K562 (cell line): Measurements from ENCODE around the gene CDKN2D. TPM values are rescaled to one million over a fixed set of nuclear protein-coding genes. Genes with fewer than 3 reads are reported as not detected.
"Not testable (repeated sequence)": the region's sequence is repeated elsewhere in the genome, so short reads cannot be mapped to it uniquely, and the experiment has no call there.

Experiments used
- ATAC-seq: fragments of 200-7000 bp; cut with Tn5 transposase; 3 replicates; pipeline ENCODE4 v1.9.1; 2020; ENCODE audit warnings: moderate library complexity
- BruUV-seq: library from RNA; stranded (reverse); fragments of 400-500 nt; replicated peaks from 2 replicates; lab custom pipeline; 2021; lab: Mats Ljungman, UMichigan
- CTCF ChIA-PET: fragments of 300-600 bp; formaldehyde crosslinking; extraction: SDS; loops from one replicate; lab custom pipeline; 2021; ENCODE audit warnings: low intra/inter-chr PET ratio; lab: Yijun Ruan, JAX
- POLR2A ChIA-PET: fragments of 300-600, 350-650 bp; sonication (Branson Sonifier 250); formaldehyde crosslinking; extraction: SDS; loops from one replicate; lab custom pipeline; 2021; ENCODE audit warnings: antibody characterized with exemption, inconsistent platforms; lab: Yijun Ruan, JAX
- DNase-seq, 4 experiments: peaks; one replicate each; pipeline versions ENCODE4 v3.0.0 to v3.0.0-alpha.2; 2011 to 2018; ENCODE audit warnings: low spot score in 3 of 4, mixed read lengths in 3 of 4; ENCODE audit errors: extremely low read depth in 1 of 4
- FAIRE-seq: peaks from 2 replicates; lab custom pipeline; 2011; peaks lifted over from hg19 to GRCh38; lab: Jason Lieb, UNC
- H2AFZ ChIP-seq: 2 replicates; pipeline ENCODE4 v1.6.0; 2011; ENCODE audit warnings: low read depth, low read length, control low read depth, inconsistent platforms
- H3K27ac ChIP-seq: fragments of 200-600 bp; 3 replicates; pipeline ENCODE4 v1.8.0; 2011; ENCODE audit warnings: low read depth, mild to moderate bottlenecking, control low read depth, inconsistent platforms, low read length, moderate library complexity, mixed read lengths; ENCODE audit errors: extremely low read depth
- H3K27me3 ChIP-seq, 2 experiments: fragments of 300-600 bp in 1 of 2; 2 replicates in 1 of 2; 3 replicates in 1 of 2; pipeline versions ENCODE4 v1.6.0 to v1.8.0; 2011; ENCODE audit warnings: inconsistent platforms in 2 of 2, low read length in 2 of 2, mild to moderate bottlenecking in 1 of 2, mixed read lengths in 1 of 2, moderate library complexity in 1 of 2; ENCODE audit not compliant: control insufficient read depth in 2 of 2, insufficient read depth in 2 of 2
- H3K36me3 ChIP-seq: fragments of 300-600 bp; 3 replicates; pipeline ENCODE4 v1.8.0; 2011; ENCODE audit warnings: mild to moderate bottlenecking, low read length, inconsistent platforms; ENCODE audit not compliant: control insufficient read depth, insufficient read depth
- H3K4me1 ChIP-seq, 2 experiments: fragments of 200-600 bp in 1 of 2; replicated peaks in 1 of 2; 2 replicates in 1 of 2; 3 replicates in 1 of 2; pipeline versions ENCODE4 v1.5.1 to v1.8.0; 2011; ENCODE audit warnings: inconsistent platforms in 2 of 2, low read length in 2 of 2, mild to moderate bottlenecking in 1 of 2, mixed read lengths in 1 of 2, moderate library complexity in 1 of 2; ENCODE audit not compliant: control insufficient read depth in 2 of 2, insufficient read depth in 2 of 2
- H3K4me2 ChIP-seq: 2 replicates; pipeline ENCODE4 v1.6.1; 2011; ENCODE audit warnings: low read length, control low read depth, inconsistent platforms, mixed read lengths; ENCODE audit not compliant: insufficient read depth
- H3K4me3 ChIP-seq: fragments of 200-600 bp; sonication (generic), shearing (Covaris generic); 2 replicates; pipeline ENCODE4 v1.5.1; 2016; ENCODE audit warnings: control low read depth, inconsistent platforms
- H3K79me2 ChIP-seq: fragments of 200-600 bp; 3 replicates; pipeline ENCODE4 v1.8.0; 2011; ENCODE audit warnings: low read length, inconsistent platforms; ENCODE audit not compliant: control insufficient read depth, insufficient read depth
- H3K9ac ChIP-seq, 2 experiments: 2 replicates each; pipeline versions ENCODE4 v1.6.0 to v1.6.1; 2011; ENCODE audit warnings: low read depth in 2 of 2, low read length in 2 of 2, control low read depth in 1 of 2, inconsistent platforms in 1 of 2, mild to moderate bottlenecking in 1 of 2, mixed read lengths in 1 of 2; ENCODE audit not compliant: insufficient read depth in 1 of 2
- H3K9me1 ChIP-seq: one replicate; pipeline ENCODE4 v1.6.0; 2011; ENCODE audit warnings: inconsistent platforms, mild to moderate bottlenecking, low read length, moderate library complexity; ENCODE audit not compliant: control insufficient read depth, insufficient read depth
- H3K9me3 ChIP-seq: replicated peaks from 2 replicates; pipeline ENCODE4 v1.5.1; 2011; ENCODE audit warnings: low read depth, low read length, inconsistent platforms; ENCODE audit not compliant: control insufficient read depth, insufficient read depth
- H4K20me1 ChIP-seq: replicated peaks from 2 replicates; pipeline ENCODE4 v1.6.1; 2011; ENCODE audit warnings: low read length, inconsistent platforms, mixed read lengths; ENCODE audit not compliant: control insufficient read depth, insufficient read depth
- BCOR ChIP-seq: fragments of 450-650 bp; IDR thresholded peaks from 2 replicates; pipeline ENCODE4 v1.6.1; 2016
- PCBP1 ChIP-seq: fragments of 200-400 bp; formaldehyde crosslinking; IDR thresholded peaks from 2 replicates; pipeline ENCODE4 v1.6.1; 2018; ENCODE audit warnings: mild to moderate bottlenecking, low read depth, low read length; ENCODE audit not compliant: poor library complexity, severe bottlenecking
- ZNF224 ChIP-seq: sonication (generic); formaldehyde crosslinking; IDR thresholded peaks from 2 replicates; pipeline ENCODE4 v1.8.0; 2022; ENCODE audit warnings: mild to moderate bottlenecking, missing genetic modification reagents
- ZNF408 ChIP-seq: fragments of 250-450 bp; sonication (Bioruptor Pico); IDR thresholded peaks from 2 replicates; pipeline ENCODE4 v1.4.0; 2020; ENCODE audit warnings: low read depth, mild to moderate bottlenecking, moderate library complexity
- WGBS: fragments of 100-300 bp; shearing (Covaris generic); methylation state at CpG from one replicate; pipeline ENCODE4 v1.1.6; 2016; ENCODE audit warnings: low coverage, mixed read lengths; ENCODE audit not compliant: insufficient coverage; ENCODE audit errors: missing lambda C conversion rate; 5-methylcytosine and 5-hydroxymethylcytosine counted together
- in situ Hi-C: fragments of 300-500 bp; cut with MboI; formaldehyde crosslinking; loops from 4 replicates; pipeline ENCODE4 v1.15.0; 2018; ENCODE audit warnings: inconsistent platforms, mixed read lengths
- intact Hi-C: fragments of 100-400 bp; cut with micrococcal nuclease; formaldehyde crosslinking; loops from 2 replicates; pipeline ENCODE4 v1.14.2; 2022
- polyA plus RNA-seq, 8 experiments: library from polyadenylated mRNA; depleted of rRNA in 4 of 8; stranded (reverse) in 5 of 8; unstranded in 3 of 8; fragments of >200 nt; fragmentation: Nextera tagmentation in 2 of 8; fragmentation: Illumina TruSeq in 1 of 8; extraction: Ambion mirVana in 2 of 8; extraction: Trizol in 1 of 8; gene quantifications; 2 replicates each; pipeline versions ENCODE4 v1.2.1 to v1.2.3, GENCODE V29; 2011 to 2014; ENCODE audit warnings: inconsistent platforms in 1 of 8, missing spikeins in 1 of 8
- total RNA-seq, 7 experiments: library from RNA; depleted of rRNA in 6 of 7; stranded (reverse); fragments of >200 nt in 6 of 7; fragmentation: Illumina TruSeq in 2 of 7; extraction: Trizol in 2 of 7; gene quantifications; 2 replicates each; pipeline versions ENCODE4 v1.2.1 to v1.2.3, GENCODE V29; 2011 to 2021; ENCODE audit warnings: low replicate concordance in 1 of 7
- TF ChIP-seq, protein P1 (sequence below): sonication (generic); IDR thresholded peaks from 2 replicates; pipeline ENCODE4 v1.6.1; 2016
- TF ChIP-seq, protein P2 (sequence below): fragments of 450-650 bp; IDR thresholded peaks from 2 replicates; pipeline ENCODE4 v1.6.1; 2018; ENCODE audit not compliant: partially characterized antibody

The CDKN2D gene
- total and polyA plus RNA-seq, 9 of the 15 experiments (the other 6 are each of a cell fraction or from before 2014, with no cell fraction given): 0.41 to 8.2 (median 3.7) TPM

DNA sequence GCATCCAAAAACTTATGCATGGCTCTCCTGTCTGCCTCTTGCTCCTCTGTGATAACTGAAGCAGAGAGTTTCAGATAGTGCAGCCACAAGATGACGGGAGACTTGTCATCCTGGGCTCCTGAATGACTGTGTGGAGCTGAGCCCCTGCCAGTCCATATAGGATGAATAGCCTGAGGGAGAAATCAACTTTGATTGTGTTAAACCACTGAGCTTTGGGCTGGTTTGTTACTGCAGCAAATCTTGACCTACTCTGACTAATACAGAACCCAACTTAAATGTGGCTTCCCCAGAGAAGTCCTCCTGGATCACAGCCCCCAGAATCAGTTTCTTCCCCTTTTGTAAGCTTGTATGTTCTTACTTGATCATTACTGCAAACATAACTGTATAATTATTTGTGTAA lies 36.3 kb downstream of the CDKN2D start (continued):
- TF ChIP-seq, protein P1, sequence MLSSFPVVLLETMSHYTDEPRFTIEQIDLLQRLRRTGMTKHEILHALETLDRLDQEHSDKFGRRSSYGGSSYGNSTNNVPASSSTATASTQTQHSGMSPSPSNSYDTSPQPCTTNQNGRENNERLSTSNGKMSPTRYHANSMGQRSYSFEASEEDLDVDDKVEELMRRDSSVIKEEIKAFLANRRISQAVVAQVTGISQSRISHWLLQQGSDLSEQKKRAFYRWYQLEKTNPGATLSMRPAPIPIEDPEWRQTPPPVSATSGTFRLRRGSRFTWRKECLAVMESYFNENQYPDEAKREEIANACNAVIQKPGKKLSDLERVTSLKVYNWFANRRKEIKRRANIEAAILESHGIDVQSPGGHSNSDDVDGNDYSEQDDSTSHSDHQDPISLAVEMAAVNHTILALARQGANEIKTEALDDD: no peak
- TF ChIP-seq ZNF224 (CRISPR knock-in tag): no peak
- no peak for TF ChIP-seq ZNF408 (CRISPR knock-in tag)
- no peak for TF ChIP-seq PCBP1
- peak; percentile 46; the same call in 1 of the 2 replicates for TF ChIP-seq BCOR
- TF ChIP-seq, all 486 proteins: peak for 5

DNA sequence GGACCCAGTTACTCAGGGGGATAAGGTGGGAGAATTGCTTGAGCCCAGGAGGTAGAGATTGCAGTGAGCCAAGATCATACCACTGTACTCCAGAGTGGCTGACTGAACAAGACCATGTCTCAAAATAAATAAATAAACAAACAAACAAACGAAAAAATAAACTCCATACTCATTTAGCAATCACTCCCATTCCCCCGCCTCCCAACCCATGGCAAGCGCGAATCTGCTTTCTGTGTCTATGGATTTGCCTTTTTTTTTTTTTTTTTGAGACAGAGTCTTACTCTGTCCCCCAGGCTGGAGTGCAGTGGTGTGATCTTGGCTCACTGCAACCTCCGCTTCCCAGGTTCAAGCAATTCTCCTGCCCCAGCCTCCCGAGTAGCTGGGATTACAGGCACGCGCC lies 41.9 kb downstream of the CDKN2D start:
- H3K4me2 ChIP-seq, BruUV-seq, ATAC-seq, H3K9me1 ChIP-seq: not testable (repeated sequence)
- TF ChIP-seq, protein P2, sequence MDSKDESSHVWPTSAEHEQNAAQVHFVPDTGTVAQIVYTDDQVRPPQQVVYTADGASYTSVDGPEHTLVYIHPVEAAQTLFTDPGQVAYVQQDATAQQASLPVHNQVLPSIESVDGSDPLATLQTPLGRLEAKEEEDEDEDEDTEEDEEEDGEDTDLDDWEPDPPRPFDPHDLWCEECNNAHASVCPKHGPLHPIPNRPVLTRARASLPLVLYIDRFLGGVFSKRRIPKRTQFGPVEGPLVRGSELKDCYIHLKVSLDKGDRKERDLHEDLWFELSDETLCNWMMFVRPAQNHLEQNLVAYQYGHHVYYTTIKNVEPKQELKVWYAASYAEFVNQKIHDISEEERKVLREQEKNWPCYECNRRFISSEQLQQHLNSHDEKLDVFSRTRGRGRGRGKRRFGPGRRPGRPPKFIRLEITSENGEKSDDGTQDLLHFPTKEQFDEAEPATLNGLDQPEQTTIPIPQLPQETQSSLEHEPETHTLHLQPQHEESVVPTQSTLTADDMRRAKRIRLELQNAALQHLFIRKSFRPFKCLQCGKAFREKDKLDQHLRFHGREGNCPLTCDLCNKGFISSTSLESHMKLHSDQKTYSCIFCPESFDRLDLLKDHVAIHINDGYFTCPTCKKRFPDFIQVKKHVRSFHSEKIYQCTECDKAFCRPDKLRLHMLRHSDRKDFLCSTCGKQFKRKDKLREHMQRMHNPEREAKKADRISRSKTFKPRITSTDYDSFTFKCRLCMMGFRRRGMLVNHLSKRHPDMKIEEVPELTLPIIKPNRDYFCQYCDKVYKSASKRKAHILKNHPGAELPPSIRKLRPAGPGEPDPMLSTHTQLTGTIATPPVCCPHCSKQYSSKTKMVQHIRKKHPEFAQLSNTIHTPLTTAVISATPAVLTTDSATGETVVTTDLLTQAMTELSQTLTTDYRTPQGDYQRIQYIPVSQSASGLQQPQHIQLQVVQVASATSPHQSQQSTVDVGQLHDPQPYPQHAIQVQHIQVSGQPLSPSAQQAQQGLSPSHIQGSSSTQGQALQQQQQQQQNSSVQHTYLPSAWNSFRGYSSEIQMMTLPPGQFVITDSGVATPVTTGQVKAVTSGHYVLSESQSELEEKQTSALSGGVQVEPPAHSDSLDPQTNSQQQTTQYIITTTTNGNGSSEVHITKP: peak; percentile 59
- TF ChIP-seq, all 486 proteins: peak for 1; not testable (repeated sequence) for 485
- H2AFZ ChIP-seq, H3K9ac ChIP-seq, intact Hi-C loops, CTCF ChIA-PET, H3K4me1 ChIP-seq, H3K9me3 ChIP-seq, H3K36me3 ChIP-seq, H3K27ac ChIP-seq, H3K4me3 ChIP-seq, in situ Hi-C loops, H4K20me1 ChIP-seq, H3K27me3 ChIP-seq, H3K79me2 ChIP-seq, FAIRE-seq, DNase-seq: not testable (repeated sequence)
- POLR2A ChIA-PET: interaction anchor here (0.5 kb wide), 1 partner anchor 428 kb away, joined by 3 read pairs; no protein-coding TSS in a partner anchor
- WGBS: 46% methylated on average over 4 of the region's 8 CpGs
